HG02970 (cell line): ENCODE measurements around the gene KRTAP4-12.
"Not testable (repeated sequence)": the region's sequence is repeated elsewhere in the genome, so short reads cannot be mapped to it uniquely, and the experiment has no call there.

Source experiments
- ATAC-seq: cut with Tn5 transposase; IDR thresholded peaks from one replicate; pipeline ENCODE4 v1.9.1; 2021; ENCODE audit warnings: mild to moderate bottlenecking, moderate library complexity, moderate number of reproducible peaks; ENCODE audit not compliant: unreplicated experiment, low FRiP score

The KRTAP4-12 gene

DNA sequence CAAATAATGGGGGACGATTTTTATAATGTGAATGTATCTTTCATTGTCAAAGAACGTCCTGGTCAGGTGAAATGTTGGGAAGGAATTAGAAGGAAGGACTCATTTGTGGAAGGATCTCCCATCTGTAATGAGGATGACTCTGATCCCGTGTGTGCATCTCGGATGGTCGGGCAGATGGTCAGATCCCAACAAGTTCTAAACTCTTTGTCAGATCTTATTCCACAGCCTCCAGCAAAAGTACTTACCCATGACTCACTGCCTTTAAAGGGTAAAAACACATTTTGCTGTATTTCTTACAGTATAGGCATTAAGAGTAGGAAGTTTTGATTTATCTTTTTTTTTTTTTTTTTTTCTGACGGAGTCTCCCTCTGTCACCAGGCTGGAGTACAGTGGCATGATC lies 25.5 kb downstream of the KRTAP4-12 start:
- ATAC-seq: no peak

DNA sequence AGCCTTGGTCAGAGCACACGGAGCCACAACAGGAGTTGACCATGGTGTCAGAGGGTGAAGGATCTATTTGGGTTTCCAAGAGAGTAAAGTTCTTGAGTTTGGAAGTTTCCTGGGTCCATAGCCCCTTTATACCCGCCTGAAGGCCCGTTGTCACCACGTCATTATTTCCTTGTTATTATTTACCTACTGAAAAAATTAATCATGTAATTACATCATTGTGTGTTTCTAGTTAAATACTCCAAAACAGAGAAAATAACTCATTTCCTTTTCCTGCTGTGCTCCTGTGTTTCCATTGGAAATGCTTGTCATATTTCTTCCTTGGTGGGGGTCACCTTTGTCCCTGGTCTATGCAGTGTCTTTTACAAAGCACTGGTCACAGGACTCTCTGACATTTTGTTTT lies 25.9 kb downstream of the KRTAP4-12 start, which contains the start of gene KRTAP4-8:
TSS of gene KRTAP4-8 (minus strand) at position 101 of the 400 bp plus-strand sequence. CDS start at position 43, 58 bp downstream.
- no peak for ATAC-seq

DNA sequence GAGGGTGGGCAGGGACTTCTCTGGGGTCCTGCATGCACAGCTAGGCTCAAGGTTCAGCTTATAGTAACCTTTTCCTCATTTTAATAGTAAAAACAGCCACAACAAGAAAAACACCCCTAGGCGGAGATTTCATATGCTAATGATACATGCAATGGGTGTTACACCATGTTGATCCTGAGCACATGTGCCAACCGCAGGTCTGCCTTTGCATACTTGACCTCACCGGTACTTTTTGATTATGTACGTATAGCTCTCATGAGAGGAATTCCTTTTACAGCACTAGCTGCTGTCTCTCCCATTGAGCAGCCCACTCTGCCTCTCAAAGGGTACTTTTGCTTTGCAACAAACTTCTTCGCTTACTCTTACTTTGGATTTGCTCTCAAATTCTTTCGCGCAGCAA lies 27.9 kb downstream of the KRTAP4-12 start:
- ATAC-seq: no peak

DNA sequence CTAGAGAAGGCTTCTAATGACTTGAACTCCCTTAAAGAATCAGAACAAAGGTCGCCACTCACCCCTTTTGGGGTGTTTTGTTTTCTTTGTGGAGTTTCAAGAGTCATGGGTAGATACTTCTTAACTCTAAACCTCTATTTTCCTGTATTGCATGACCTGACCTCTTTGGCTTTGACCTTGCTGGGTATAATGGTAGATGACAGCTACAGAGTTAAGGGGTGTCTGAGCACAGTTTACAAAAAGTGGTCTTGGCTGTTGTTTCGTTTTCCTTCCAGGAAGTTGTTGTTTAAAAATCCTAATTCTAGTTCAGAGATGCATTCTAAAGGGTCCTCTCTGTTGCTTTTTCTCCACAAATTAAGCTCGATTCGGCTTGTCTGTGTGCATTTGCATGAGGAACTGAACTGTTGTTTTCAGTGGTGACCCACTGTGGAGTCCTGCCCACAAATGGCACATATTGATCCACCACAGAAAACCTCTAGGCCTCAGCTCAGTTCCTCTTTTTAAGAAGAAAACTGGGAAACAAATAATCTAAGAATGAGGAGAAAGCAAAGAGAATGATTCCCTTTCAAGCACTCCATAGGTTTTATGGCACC lies 35.1 kb downstream of the KRTAP4-12 start:
- ATAC-seq: not testable (repeated sequence)

DNA sequence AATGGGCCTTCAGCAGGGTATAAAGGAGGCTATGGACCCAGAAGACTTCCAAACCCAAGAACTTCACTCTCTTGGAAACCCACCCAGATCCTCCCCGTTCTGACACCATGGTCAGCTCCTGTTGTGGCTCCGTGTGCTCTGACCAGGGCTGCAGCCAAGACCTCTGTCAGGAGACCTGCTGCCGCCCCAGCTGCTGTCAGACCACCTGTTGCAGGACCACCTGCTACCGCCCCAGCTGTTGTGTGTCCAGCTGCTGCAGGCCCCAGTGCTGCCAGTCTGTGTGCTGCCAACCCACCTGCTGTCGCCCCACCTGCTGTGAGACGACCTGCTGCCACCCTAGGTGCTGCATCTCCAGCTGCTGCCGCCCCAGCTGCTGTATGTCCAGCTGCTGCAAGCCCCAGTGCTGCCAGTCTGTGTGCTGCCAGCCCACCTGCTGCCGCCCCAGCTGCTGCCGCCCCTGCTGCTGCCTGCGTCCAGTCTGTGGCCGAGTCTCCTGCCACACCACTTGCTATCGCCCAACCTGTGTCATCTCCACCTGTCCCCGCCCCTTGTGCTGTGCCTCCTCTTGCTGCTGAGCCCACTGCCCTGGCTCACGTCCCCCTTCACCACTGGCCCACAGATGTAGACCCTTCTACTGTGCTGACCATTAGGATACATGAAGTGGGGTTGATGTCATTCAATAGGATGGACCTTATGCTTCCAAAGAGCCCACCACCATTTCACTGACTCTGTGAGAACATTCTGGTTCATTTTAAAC lies 39.7 kb downstream of the KRTAP4-12 start, which contains the start of gene KRTAP4-7:
TSS of gene KRTAP4-7 (plus strand) at position 51 of the 757 bp plus-strand sequence. CDS start at position 108, 57 bp downstream.
- ATAC-seq: not testable (repeated sequence)

DNA sequence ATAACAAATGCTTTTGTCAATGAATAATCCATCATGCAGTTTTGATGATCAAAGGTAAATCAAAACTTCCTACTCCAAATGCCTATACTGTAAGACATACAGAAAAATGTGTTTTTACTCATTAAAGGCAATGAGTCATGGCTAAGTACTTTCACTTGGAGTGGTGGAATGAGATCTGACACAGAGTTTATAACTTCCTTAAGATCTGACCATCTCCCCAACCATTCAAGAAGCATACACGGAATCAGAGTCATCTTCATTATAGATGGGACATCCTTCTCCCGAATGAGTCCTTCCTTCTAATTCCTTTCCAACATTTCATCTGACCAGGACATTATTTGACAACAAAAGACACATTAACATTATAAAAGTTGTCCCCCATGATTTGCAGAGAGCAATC lies 40.6 kb downstream of the KRTAP4-12 start:
- ATAC-seq: not testable (repeated sequence)

DNA sequence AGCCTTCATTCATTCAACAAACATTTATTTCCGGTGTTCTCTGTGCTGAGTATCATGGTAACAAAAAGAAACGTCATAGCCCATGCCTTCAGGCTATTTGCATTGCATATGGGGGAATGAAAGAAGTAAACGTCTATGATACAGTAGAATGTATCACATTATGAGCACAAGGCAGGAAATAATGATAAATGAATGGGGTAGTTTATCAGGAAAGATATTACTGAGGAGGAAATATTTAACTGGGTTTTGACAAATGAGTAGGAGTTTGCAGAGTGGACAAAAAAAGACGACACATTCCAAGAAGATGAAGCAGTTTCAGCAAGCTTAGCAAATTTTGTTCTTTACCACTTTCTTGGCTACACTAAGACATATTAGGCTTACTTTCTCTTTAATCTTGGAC lies 41.4 kb downstream of the KRTAP4-12 start:
- no peak for ATAC-seq

DNA sequence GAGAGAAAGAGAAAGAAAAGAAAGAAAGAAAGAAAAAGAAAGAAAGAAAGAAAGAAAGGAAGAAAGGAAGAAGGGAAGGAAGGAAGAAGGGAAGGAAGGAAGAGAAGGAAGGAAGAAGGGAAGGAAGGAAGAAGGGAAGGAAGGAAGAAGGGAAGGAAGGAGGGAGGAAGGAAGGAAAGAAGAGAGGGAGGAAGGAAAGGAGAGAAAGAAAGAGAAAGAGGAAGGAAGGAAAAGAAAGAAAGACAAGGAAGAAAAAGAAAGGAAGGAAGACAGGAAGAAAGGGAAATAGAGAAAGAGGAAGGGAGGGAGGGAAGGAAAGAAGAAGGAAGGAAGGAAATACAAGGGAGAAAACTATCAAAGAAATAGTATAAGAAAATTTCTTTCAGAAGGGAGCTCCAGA lies 47.2 kb downstream of the KRTAP4-12 start:
- no peak for ATAC-seq

DNA sequence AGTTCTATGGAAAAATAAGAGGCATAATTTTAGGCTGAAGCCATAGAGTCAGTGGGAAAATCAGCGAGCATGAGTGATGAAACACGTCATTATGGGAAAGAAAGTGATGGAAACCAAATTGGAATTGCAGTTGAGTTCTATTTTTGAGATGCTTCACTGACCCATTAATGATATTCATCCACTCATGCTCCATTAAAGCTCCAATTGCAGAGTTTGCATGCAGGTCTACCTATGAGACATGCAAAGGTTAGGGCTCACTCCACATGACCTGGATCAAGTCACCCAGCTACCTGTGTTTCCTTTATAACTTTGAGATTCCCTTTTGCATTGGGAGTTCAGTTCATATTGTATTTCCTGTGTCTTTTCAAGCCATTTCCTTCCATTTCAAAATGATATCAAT lies 50.3 kb downstream of the KRTAP4-12 start:
- ATAC-seq: no peak
